Left lobe of liver (tissue), 2 donors: ENCODE results near the gene KCNK17. TPM values are rescaled to one million over a fixed set of nuclear protein-coding genes. Genes with fewer than 3 reads are reported as not detected.
"Not testable (repeated sequence)": the region's sequence is repeated elsewhere in the genome, so short reads cannot be mapped to it uniquely, and the experiment has no call there.

Source experiments
- ATAC-seq: fragments of 200-7000 bp; cut with Tn5 transposase; one replicate; pipeline ENCODE4 v1.9.1; 2020; ENCODE audit warnings: mild to moderate bottlenecking, moderate library complexity
- DNase-seq: peaks from one replicate; pipeline ENCODE4 v3.0.0-alpha.2; 2020; ENCODE audit warnings: low spot score
- total RNA-seq: library from RNA; stranded (reverse); gene quantifications from one replicate; pipeline ENCODE4 v1.2.1, GENCODE V29; 2021
- donor health status: DM: no; HTN: no; CAD: no; lungs with moderate emphysema.
- donor health status: DM: no; HTN: yes; CAD: no.

The KCNK17 gene
- total RNA-seq, 1 donor from 2014 or later, result 1.2 TPM

DNA sequence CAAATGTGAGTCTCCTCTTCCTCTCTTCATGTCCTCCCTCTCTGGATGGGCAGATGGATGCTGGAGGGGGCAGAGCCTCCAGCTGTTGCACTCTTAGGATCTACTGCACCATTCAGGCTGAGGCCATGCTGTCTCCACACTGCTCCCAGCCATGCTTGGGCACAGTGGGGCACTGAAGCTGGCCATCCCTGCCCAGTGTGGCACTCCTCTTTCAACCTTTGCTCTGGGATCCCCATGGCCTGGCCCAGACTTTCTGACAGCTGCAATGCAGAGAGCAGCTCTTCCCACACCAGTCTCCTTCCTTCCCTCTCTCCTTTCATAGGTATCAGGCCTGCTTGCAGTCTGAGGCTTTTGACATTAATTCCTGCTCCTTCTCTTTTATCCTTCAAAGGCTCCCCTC lies 9.3 kb downstream of the KCNK17 start:
- ATAC-seq, result peak; percentile 6

DNA sequence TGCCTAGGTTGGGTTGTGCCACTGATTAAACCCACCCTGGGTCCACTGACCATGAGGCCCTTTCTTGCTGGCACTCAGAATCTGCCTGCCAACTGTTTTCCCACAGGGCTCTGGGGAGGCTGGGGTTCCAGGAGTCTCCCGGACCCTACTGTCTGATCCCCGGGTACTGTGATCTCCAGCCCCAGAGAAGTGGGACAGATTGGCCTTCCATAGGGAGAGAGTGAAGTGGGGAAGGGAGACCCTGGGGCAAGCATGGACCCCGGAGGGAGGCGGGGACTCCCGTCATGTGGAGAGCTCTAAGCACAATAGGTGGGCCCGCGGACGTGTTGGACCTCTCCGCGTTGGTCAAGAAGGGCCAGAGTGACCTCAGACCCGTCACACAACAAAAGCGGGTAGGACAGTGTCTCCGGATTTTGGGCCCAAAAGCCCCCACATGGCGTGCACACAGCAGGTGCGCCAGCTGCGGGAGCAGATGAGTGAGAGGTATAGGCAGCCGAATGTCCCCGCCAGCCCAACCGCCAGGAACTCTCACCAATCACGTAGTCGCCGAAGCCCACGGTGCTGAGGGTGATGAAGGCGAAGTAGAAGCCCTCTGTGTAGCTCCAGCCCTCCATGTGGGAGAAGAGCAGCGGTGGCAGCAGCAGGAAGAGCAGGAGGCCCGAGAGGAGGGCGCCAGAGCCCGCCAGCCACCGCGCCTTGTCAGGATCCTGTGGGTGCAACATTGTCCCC lies 10.6 kb downstream of the KCNK17 start:
- DNase-seq, result no peak
- ATAC-seq, result peak; percentile 11

More for the DNA sequence above, 9.3 kb downstream of the KCNK17 start:
- no peak for DNase-seq

DNA sequence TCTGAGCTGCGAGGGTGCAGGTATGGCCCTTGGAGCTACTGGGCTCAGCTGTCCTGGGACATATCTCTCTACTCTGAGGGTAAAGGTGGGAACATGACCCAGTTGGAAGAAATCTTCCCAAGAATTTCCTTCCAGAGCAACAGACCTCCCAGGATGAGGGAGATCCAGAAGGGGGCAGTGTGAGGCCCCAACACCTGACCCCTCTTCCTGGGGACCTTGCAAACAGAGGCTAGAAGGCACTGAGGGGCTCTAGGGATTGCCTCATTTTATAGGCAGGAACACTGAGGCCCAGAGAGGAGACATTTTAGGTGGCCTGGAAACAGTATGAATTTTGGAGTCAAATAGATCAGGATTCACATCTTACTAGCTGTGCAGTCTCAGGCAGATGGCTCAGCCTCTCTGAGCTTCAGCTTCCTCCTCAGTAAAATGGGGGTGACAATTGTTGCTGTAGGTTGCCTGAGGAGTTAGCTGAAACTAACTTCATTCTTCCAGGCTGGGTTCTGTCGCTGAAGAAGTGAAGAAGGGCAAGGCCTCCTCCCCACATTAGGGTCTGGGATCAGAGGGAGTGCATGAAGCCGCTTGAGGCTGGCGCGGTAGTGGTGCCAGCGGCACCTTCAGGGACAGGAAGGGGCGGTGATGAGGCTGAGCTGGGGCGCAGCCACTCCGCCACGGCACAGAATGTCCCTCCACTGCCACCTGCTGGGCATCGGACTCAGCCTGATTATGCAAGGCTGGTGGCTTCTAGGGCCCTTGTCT lies 11.4 kb downstream of the KCNK17 start:
- ATAC-seq (peak; percentile 94), DNase-seq (peak; percentile 88)

DNA sequence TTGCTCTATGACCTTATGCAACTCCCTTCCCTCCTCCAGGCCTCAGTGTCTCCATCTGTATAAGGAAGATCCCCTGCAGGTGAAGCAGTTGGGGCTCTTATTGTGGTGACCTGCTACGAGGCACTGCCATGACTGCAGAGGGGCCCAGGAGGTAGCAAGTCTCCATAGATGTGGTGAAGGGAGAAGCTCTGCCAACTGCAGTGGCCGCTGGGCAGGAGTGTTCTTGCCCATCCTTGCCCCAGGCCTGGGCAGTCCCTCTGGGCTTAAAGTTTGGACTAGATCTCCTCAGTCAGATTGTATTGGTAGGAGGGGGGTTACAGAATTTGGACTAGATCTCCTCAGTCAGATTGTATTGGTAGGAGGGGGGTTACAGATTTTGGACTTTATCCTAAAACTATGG lies 12.2 kb downstream of the KCNK17 start:
- DNase-seq, result no peak
- no peak for ATAC-seq

DNA sequence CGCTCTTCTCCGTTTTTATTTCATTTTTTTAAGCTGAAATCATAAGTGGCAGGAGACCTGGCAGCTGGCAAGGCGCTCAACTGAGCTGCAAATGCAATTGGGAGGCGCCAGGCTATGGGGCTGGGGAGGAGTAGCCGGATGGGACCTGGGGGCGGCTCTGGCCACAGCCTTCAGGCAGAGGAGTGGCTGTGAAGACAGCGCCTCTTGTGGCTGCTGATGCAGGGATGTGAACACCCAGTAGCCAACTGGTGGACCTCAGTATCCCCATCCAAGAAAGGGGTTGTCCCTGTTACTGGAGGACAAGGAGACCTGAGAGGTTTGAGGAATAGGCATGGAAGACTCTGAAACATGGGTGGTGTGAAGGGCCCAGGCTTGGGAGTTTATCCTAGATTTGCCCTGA lies 12.6 kb downstream of the KCNK17 start:
- no peak for DNase-seq
- no peak for ATAC-seq

DNA sequence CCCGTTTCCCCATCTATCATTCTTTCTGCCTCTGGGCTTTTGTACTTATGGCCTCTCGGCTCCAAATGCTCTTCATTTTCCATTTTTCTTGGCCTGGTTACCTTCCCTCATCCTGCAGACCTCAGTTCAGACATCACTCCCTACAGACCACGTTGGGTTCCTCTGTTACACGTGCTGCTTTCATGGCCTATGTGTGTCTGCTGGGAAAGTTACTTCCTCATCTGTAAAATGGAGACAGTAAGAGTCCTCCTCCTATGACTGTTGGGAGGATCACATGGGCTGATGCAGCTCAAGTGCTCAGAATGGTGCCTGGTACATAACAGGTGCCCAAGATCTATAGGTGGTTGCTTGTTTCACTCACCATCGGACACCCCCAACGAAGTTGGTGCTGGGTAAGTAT lies 13.5 kb downstream of the KCNK17 start:
- no peak for ATAC-seq
- no peak for DNase-seq

DNA sequence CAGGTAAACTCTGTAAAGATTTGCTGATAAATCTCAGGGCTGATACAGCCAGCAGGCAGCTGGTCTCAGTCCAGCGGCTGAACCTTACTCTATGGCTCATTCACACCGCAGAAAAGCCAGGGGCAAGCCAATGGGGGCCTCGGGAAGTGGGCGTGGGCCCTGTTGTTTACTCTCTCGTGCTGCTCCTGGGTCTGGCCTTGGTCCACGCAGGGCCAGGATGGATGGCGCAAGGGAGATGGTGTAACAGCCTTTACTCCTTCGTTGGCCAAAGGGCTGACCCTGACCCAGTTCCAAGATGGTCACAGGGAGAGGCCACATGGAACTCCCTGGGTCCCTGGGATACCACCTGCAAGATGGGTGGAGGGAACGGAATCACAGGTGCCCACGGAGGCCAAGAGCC lies 16.2 kb downstream of the KCNK17 start:
- ATAC-seq (peak; percentile 78), DNase-seq (peak; percentile 97)

DNA sequence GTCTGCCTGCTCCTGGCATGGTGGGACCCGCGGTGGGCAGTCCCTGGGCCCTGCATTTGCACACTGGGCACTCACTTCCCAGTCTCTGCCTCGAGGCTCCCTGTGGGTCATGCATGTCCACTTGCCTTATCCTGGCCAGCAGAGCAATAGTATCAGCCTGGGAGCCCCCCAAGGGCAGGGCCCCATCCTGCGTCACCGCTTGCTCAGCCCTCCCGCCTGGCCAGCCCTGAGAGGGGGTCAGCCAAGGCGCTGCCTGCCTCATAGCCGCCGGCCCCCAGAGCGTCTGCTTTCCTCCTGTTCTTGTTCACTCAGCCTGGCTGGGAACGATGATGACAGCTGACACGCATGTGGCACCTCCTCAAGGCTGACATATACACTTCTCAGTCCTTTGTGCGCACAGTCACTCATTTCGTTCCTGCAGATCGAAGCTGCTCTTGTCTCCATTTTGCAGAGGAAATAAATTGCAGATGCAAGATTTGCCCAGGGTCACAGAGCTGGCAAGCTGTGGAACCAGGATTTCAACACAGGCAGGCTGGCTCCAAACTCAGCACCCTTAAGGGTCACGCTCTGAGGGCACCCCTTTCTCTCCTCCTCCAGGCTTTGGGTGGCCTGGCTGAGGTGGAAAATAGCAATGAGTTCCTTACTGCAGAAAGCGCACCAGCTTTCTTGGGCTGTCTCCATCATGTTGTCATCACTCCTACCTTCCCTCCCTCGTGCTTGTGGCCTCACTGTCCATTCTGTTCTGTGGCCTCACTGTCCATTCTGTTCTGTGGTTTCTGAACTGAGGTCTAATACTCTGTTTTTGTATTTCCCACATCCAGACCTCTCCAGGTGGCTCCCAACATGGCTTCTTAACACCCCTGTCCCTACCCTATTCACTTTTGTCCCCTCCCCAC lies 17.2 kb downstream of the KCNK17 start:
- DNase-seq (peak; percentile 82), ATAC-seq (peak; percentile 67)

DNA sequence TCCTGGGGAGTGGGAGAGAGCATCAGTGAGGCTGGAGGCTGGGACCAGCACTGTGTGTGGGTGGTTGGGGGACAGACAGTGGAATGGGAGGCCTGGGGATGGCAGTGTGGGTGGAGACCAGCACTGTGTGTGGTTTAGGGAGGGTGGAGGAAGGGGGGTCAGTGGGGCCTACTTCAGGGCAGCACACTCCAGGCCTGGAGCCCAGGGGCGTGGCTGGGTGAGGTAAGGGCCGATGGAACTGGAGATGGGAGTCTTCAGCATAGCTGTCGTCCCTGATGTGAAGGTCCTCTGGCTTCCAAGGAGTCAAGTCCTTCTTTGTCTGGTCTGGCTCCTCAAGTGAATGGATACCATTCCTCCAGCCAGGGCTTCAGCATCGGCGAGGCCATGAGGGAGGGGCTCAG lies 18.6 kb downstream of the KCNK17 start:
- no peak for DNase-seq

DNA sequence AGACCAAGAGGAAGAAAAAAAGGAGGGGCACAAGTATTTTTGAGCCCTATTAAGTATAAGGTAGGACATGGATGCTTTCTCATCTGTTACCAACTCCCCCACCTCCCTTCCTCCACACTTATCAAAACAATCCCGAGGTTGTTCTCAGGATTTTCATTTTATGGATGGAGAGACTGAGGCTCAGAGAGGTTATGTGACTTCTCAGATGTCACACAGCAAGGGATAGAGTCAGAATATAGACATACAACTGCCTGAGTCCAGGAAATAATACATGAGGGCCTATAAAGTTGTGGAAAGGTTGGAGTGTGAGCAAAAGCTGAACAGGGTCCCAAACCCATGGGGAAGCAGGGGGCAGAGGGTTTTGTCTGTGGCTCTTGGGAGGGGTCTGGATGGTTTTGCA lies 19.3 kb downstream of the KCNK17 start:
- ATAC-seq (no peak), DNase-seq (no peak)

More for the DNA sequence above, 18.6 kb downstream of the KCNK17 start:
- ATAC-seq, result no peak

DNA sequence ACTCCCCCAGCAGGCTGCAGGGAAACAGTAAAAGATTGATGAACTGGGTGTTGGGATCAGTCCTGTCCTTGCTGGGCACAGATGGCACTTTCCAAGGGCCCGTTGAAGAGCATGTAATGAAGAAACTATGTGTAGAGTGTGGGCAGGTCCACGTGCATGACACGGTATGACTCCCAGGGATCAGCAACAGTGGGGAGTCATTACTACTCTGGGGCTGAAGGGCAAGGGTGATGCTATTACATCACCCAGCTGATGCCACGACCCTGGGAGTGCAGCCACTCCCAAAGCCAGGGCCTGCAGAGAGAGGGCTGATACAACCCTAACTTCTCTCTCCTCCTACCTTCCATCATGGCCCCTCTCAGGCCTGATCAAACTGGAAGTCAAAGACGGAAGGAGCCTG lies 20.1 kb downstream of the KCNK17 start:
- peak; percentile 67 for DNase-seq
- ATAC-seq, result peak; percentile 33

DNA sequence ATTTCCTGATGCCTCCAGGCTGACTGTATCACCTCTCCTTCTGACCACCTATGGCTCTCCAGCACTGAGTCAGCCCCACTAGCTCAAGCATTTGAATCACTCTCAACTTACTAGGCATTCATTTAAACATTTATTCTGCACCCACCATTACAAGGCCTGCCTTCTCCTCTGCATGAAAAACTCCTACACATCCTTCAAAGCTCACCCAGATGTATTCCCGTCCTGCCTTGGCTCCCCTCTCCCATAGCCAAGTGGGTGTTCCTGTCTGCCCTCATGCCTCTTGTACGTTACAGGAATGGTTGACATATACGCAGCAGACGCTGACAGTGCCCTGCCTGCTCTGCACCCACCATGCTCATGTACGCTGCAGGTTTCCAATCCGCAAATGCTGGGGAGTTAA lies 21.6 kb downstream of the KCNK17 start:
- DNase-seq (no peak), ATAC-seq (no peak)

DNA sequence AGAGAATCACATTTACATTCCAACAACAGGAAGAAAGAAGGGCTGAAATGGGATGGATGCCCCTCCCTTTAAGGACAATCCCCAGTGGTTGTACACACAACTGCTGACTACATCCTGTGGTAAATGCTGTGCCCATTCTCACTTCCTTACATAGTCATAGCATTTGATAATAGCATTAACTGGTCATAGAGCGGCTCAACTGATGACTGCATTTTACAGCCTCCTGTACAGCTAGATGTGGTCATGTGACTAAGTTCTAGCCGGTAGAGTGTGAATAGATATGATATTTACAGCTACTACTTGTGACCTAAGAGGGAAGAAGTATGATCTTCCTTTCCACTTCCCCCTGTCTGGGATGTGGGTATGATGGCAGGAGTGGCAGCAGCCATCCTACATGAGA lies 24.7 kb downstream of the KCNK17 start:
- ATAC-seq, result no peak
- DNase-seq, result no peak

DNA sequence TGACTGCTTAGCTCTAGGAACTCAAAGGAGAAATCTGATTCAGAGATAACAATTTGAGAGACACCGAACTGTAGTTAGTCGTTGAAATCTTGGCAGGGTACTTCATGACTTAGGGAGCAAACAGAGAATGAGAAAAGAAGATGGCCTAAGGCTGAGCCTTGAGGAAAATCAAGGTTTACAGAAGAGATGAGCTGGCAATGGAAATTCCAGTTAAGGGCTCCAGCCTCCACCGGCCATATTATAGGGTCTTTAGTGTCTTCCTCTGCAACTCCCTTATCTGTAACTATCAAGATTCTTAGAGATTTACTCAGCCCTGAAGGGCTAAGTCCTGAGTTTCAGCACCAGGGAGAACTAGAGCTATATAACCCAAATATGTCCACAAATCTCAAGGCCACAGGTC lies 26.6 kb downstream of the KCNK17 start:
- DNase-seq (no peak), ATAC-seq (no peak)

DNA sequence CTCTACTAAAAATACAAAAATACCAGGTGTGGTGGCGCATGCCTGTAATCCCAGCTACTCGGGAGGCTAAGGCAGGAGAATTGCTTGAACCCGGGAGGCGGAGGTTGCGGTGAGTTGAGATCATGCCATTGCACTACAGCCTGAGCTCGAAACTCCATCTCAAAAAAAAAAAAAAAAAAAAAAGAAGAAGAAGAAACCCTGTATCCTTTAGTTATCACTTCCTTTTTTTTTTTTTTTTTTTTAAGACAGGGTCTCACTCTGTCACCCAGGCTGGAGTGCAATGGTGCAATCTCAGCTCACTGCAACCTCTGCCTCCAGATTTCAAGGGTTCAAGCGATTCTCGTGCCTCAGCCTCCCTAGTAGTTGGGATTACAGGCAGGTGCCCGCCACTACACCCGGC lies 27.6 kb downstream of the KCNK17 start:
- not testable (repeated sequence) for DNase-seq, ATAC-seq

DNA sequence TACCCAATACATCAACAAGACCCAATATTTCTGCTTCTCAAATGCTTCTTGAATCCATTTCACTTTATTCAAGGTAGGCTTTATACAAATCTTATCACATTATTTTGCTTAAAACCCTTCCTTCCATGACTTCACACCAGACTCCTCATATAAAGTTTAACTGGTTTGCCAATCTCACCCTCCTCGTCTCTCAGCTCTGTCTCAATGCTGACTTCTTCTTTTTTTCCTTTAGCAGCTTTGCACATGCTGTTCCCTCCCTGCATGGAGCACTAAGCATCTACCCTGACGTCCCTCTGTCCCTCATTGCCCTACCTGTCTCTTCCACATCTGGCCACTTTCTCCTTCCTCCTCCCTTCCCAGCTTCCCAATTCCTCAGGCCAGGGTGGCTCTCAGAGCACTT lies 31.4 kb downstream of the KCNK17 start:
- ATAC-seq (no peak), DNase-seq (no peak)

DNA sequence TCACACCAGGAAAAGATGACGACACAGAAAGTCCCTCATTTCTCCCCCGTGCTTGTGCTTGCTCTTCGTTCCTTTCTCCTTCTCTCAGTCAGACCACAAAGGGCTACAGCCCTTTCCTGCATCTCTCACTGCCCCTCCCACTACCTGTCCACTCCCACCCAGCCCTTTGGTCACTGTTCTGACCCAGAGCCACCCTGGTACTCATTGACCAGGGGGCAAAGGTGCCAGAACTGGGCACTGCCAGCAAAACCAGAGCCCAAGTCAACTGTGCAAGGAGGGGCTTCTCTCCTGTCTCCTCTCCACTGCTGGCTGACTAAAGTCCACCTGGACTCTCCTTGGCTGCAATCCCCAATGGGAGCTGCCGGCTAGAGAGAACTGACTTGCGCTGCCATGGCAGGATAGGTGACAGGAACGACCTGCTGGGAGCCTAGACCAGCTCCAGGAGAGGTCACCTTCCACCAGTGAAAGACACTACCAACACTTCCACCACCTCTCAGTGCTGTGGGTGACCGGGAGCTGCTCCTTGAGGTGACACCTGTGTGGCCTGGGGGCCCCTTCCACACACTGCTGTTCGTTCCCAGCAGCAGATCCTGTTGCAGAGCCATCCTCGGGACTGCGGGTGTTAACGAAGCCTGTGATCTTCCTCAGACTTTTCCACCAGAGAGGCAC lies 32.8 kb downstream of the KCNK17 start:
- ATAC-seq, result peak; percentile 66
- DNase-seq, result peak; percentile 97

DNA sequence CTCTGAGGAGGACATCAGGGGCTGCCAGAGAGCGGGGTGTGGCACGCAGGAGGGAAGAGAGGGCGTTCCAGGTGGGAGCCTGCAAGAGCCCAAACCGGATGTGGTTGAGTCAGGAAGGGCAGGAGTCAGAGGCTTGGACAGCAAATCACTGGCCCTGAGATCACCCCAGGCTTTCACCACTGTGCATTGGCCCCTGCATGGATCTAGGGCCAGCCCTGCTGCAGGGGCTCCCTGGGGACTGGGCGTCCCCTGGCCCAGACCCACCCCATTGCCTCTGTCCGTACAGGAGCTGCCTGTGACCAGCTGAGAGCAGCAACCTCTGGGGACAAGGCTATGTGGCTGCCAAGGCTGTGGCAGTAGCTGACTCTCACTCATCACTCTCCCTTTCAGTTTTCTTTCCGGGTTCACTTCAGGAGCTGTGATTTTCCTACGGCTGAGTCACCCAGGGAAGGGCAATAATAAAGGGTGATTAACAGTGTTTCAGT lies 33.9 kb downstream of the KCNK17 start:
- peak; percentile 64 for ATAC-seq

DNA sequence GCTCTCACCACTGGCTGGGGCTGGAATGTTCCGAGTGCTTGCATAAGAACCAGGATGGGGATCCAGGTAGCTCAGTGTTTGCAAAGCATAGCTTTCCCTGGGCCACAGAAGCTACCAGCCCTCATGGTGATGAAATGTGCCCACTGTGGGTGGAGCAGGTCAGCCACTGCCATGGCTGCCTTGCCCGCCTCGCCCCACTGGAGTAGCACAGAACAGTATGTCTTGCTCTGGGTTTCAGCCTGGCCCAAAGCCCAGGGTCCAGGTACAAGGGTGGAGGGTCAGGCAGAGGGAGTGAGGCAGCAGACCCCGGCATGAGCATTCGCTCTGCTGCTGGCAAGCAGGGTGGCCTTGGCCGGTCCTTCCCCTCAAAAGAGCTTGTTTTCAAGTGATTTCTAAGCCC lies 34.7 kb downstream of the KCNK17 start:
- ATAC-seq (peak; percentile 70), DNase-seq (peak; percentile 98)

More for the DNA sequence above, 33.9 kb downstream of the KCNK17 start:
- DNase-seq, result peak; percentile 90

DNA sequence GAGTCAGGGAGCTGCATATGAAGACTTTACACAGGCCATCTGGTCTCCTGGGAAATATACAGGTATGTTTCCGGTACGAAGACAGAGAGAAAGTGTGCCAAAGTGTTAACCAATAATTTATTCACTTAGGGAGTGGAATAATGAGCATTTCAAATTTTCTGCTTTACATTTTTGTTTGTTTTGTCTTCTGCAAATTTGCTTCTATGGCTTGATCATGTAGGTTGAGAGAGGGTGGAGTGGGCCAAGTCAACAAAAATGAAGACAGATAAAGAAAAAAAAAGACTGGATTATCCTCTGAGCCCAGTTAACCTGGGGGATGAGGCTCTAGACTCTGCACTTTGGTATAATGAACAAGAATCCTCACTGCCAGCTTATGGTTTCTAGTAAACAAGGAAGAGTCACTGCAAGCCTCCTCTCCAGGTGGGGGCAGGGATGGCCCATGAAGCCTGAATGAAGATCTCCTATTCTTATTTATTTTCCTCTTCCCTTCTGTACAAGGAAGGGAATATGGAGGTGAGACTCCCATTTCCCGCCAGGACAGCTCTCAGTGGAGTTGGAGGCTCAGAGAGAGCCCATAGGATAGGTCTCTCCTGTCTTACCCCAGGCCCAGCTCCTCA lies 37.7 kb downstream of the KCNK17 start:
- DNase-seq (no peak), ATAC-seq (no peak)
